Parathyroid adenoma (tissue), 2 donors: ENCODE measurements around the gene SLC12A7.

Experiments
- H2AFZ ChIP-seq: fragments of 300-600 bp; sonication (generic); one replicate; pipeline ENCODE4 v1.7.0; 2017; ENCODE audit warnings: antibody characterized with exemption, mild to moderate bottlenecking
- H3K27ac ChIP-seq: fragments of 300-600 bp; sonication (generic); one replicate; pipeline ENCODE4 v1.7.0; 2017
- H3K27me3 ChIP-seq: fragments of 300-600 bp; sonication (generic); one replicate; pipeline ENCODE4 v1.7.0; 2017; ENCODE audit warnings: low read length; ENCODE audit not compliant: control insufficient read depth, insufficient read depth
- H3K36me3 ChIP-seq: fragments of 300-600 bp; sonication (generic); one replicate; pipeline ENCODE4 v1.7.0; 2017; ENCODE audit warnings: low read length; ENCODE audit not compliant: control insufficient read depth, insufficient read depth
- H3K4me1 ChIP-seq: fragments of 300-600 bp; sonication (generic); one replicate; pipeline ENCODE4 v1.7.0; 2017; ENCODE audit warnings: control low read depth
- H3K4me2 ChIP-seq: fragments of 300-600 bp; sonication (generic); one replicate; pipeline ENCODE4 v1.7.0; 2017; ENCODE audit warnings: low read length
- H3K4me3 ChIP-seq: fragments of 300-600 bp; sonication (generic); one replicate; pipeline ENCODE4 v1.7.0; 2017; ENCODE audit warnings: low read depth, low read length
- H3K79me2 ChIP-seq: fragments of 300-600 bp; sonication (generic); one replicate; pipeline ENCODE4 v1.7.0; 2017; ENCODE audit warnings: control low read depth
- H3K9ac ChIP-seq: fragments of 300-600 bp; sonication (generic); one replicate; pipeline ENCODE4 v1.7.0; 2017; ENCODE audit warnings: mild to moderate bottlenecking
- H3K9me3 ChIP-seq: fragments of 300-600 bp; sonication (generic); one replicate; pipeline ENCODE4 v1.7.0; 2017; ENCODE audit warnings: low read length; ENCODE audit not compliant: control insufficient read depth
- CTCF ChIP-seq: fragments of 300-600 bp; sonication (generic); IDR thresholded peaks from one replicate; pipeline ENCODE4 v1.7.0; 2017; ENCODE audit warnings: antibody characterized with exemption, mild to moderate bottlenecking
- donor health status: primary hyperparathyroidism.

The SLC12A7 gene

DNA sequence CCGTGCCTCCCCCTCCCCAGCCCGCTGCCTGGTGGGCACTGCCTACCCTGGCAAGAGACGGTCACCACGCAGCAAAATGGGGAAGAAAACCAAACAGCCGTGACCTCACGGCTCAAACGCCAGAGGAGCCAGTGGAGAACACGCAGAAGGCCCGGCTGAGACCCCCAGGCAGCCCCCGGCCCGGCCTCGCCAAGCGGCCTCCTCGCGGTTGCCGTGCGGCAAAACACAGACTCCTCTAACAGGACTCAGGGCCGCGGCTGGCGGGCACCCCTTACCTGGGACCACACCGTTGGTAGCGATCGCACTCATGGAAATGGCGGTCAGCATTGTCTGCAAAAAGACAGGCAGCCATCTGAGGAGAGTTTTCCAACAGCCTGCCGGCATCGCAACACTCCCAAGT, 23.8 kb downstream of the SLC12A7 start:
- Histone ChIP-seq H3K36me3 (no peaks in the 10 kb centered on the region), H3K79me2 (peaks cover 2% of the 10 kb centered on the region), H3K4me2 (no peak overlapping the region), H2AFZ (no peak overlapping the region), H3K9ac (no peak overlapping the region), H3K4me3 (no peak overlapping the region), H3K9me3 (no peaks in the 10 kb centered on the region), H3K27me3 (no peaks in the 10 kb centered on the region), H3K4me1 (no peaks in the 10 kb centered on the region), H3K27ac (no peak overlapping the region)
- no peak for TF ChIP-seq CTCF

DNA sequence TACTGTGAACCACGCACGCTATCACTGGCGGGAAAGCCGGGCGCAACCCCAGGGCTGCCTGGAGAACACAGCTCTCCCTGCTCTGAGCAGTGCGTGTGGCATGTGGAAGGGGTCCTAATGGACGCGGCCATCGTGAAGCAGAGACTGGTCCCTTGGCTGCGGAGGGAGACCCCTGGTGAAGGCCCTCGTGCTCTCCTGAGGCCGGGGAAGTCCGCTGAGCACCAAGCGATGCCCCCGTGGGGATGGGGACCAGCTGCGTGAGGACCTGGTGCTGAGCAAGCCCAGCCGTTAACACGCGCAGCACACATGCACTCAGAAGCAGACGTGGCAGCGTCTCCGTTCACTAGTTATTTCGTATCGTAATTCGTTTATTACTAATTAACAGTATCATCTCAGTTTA, 24.4 kb downstream of the SLC12A7 start:
- Histone ChIP-seq H3K27me3 (no peaks in the 10 kb centered on the region), H3K36me3 (no peaks in the 10 kb centered on the region), H3K27ac (no peak overlapping the region), H3K4me2 (no peak overlapping the region), H3K9ac (no peak overlapping the region), H2AFZ (no peak overlapping the region), H3K79me2 (peaks cover 2% of the 10 kb centered on the region), H3K9me3 (no peaks in the 10 kb centered on the region), H3K4me1 (no peaks in the 10 kb centered on the region), H3K4me3 (no peak overlapping the region)
- no peak for TF ChIP-seq CTCF

DNA sequence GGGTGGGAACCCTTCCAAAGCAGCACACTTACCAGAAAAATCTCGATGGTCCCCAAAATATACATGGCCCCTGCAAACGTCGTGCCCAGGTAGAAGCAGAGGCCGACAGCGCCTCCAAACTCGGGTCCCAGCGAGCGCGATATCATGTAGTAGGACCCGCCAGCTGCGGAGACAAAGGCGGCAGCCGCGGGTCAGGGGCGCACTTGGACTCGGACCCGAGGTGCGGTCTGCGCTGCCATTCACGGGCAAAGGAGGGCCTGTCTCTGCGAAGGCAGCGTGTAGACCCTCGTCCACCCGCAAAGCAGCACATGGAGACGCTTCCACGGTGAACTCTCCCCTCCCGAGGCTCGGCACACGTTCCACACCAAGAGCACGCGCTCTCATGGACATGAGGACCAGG, 25.0 kb downstream of the SLC12A7 start:
- Histone ChIP-seq H3K27me3 (no peaks in the 10 kb centered on the region), H3K4me1 (no peaks in the 10 kb centered on the region), H3K79me2 (peaks cover 2% of the 10 kb centered on the region), H3K4me2 (no peak overlapping the region), H3K27ac (no peak overlapping the region), H2AFZ (no peak overlapping the region), H3K9ac (no peak overlapping the region), H3K36me3 (no peaks in the 10 kb centered on the region), H3K4me3 (no peak overlapping the region), H3K9me3 (no peaks in the 10 kb centered on the region)
- TF ChIP-seq CTCF, result no peak

GRCh38 chr5:1086137-1086536, 25.7 kb downstream of the SLC12A7 start:
- Histone ChIP-seq H3K9ac (no peak overlapping the region), H3K27me3 (no peaks in the 10 kb centered on the region), H2AFZ (no peak overlapping the region), H3K27ac (no peak overlapping the region), H3K9me3 (no peaks in the 10 kb centered on the region), H3K4me3 (no peak overlapping the region), H3K36me3 (no peaks in the 10 kb centered on the region), H3K4me2 (no peak overlapping the region), H3K79me2 (peaks cover 2% of the 10 kb centered on the region), H3K4me1 (no peaks in the 10 kb centered on the region)
- TF ChIP-seq CTCF, result no peak

- no peak overlapping the region for H2AFZ ChIP-seq
- H3K36me3 ChIP-seq, result no peaks in the 10 kb centered on the region
- H3K4me3 ChIP-seq, result no peak overlapping the region
- H3K4me1 ChIP-seq, result no peaks in the 10 kb centered on the region
- H3K9ac ChIP-seq, result no peak overlapping the region
- no peaks in the 10 kb centered on the region for H3K9me3 ChIP-seq
- no peak overlapping the region for H3K4me2 ChIP-seq
- H3K79me2 ChIP-seq, result peaks cover 2% of the 10 kb centered on the region
- H3K27me3 ChIP-seq, result no peaks in the 10 kb centered on the region
- H3K27ac ChIP-seq, result no peak overlapping the region
- TF ChIP-seq CTCF, result no peak
Observed at GRCh38 chr5:1085391-1085790, 26.5 kb downstream of the SLC12A7 start.
